ENCODE data around the gene IPO13.

DNA sequence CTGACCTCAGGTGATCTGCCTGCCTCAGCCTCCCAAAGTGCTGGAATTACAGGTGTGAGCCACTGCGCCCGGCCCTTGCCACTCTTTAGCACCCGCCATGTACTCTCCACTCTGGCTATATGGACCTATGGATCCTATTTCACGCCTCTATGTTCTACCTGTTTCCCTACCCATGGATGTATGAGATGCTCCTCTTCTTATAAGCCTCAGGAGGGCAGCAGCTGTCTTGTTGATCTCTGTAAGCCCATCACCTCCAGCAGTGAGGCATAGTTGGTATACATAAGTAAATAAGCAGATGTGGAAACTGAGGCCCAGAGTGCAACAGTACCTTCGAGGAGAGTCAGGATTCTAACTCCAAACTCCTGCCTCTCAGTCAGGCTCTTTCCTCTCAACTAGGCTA, 37.9 kb upstream of the IPO13 start:
- TF ChIP-seq POLR2AphosphoS5 (IDR thresholded peaks at IDR 0.05; ENCODE audit: insufficient read depth in 1 of 2, low read depth in 1 of 2) (no peak), POLR2A (IDR thresholded peaks at IDR 0.05) (no peak)
- TF ChIP-seq, protein P1, sequence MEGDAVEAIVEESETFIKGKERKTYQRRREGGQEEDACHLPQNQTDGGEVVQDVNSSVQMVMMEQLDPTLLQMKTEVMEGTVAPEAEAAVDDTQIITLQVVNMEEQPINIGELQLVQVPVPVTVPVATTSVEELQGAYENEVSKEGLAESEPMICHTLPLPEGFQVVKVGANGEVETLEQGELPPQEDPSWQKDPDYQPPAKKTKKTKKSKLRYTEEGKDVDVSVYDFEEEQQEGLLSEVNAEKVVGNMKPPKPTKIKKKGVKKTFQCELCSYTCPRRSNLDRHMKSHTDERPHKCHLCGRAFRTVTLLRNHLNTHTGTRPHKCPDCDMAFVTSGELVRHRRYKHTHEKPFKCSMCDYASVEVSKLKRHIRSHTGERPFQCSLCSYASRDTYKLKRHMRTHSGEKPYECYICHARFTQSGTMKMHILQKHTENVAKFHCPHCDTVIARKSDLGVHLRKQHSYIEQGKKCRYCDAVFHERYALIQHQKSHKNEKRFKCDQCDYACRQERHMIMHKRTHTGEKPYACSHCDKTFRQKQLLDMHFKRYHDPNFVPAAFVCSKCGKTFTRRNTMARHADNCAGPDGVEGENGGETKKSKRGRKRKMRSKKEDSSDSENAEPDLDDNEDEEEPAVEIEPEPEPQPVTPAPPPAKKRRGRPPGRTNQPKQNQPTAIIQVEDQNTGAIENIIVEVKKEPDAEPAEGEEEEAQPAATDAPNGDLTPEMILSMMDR (IDR thresholded peaks at IDR 0.05), result no peak

Measured in vagina (tissue), 2 donors.